Esophagus muscularis mucosa (tissue), 4 donors: ENCODE results near the gene SND1. TPM values are rescaled to one million over a fixed set of nuclear protein-coding genes. Genes with fewer than 3 reads are reported as not detected.
"Not testable (repeated sequence)": the region's sequence is repeated elsewhere in the genome, so short reads cannot be mapped to it uniquely, and the experiment has no call there.

Experiments used
- DNase-seq: peaks from one replicate; pipeline ENCODE4 v3.0.0-alpha.2; 2017; ENCODE audit errors: extremely low spot score
- H3K27ac ChIP-seq, 4 donors: fragments of 200-600 bp; sonication (generic); replicated peaks in 1 of 4; 1 replicate in 3 of 4; 2 replicates in 1 of 4; pipeline ENCODE4 v1.5.1; 2016 to 2019; ENCODE audit warnings: mild to moderate bottlenecking in 1 of 4
- H3K27me3 ChIP-seq, 4 donors: fragments of 200-600 bp; sonication (generic); one replicate each; pipeline versions ENCODE4 v1.5.1 to v1.6.0; 2016 to 2019
- H3K36me3 ChIP-seq, 4 donors: fragments of 200-600 bp; sonication (generic); one replicate each; pipeline ENCODE4 v1.5.1; 2016 to 2019
- H3K4me1 ChIP-seq, 4 donors: fragments of 200-600 bp; sonication (generic); one replicate each; pipeline ENCODE4 v1.5.1; 2016 to 2019
- H3K4me3 ChIP-seq, 4 donors: fragments of 200-600 bp; sonication (generic); 1 replicate in 2 of 4; 2 replicates in 2 of 4; pipeline ENCODE4 v1.5.1; 2016 to 2019; ENCODE audit warnings: mild to moderate bottlenecking in 4 of 4, moderate library complexity in 1 of 4
- H3K9me3 ChIP-seq, 4 donors: fragments of 200-600 bp; sonication (generic); 1 replicate in 3 of 4; 2 replicates in 1 of 4; pipeline ENCODE4 v1.5.1; 2016 to 2019
- EP300 ChIP-seq: sonication (generic); formaldehyde crosslinking; IDR thresholded peaks from one replicate; pipeline ENCODE4 v1.6.1; 2017; ENCODE audit warnings: antibody characterized with exemption
- POLR2A ChIP-seq: fragments of 450-650 bp; IDR thresholded peaks from one replicate; pipeline ENCODE4 v1.6.1; 2017; ENCODE audit warnings: antibody characterized with exemption, moderate library complexity, mild to moderate bottlenecking, low read depth
- POLR2AphosphoS5 ChIP-seq, 2 donors: sonication (generic); formaldehyde crosslinking; IDR thresholded peaks; one replicate each; pipeline ENCODE4 v1.6.1; 2017; ENCODE audit warnings: antibody characterized with exemption in 2 of 2
- WGBS: methylation state at CpG from one replicate; pipeline ENCODE4 v1.1.5; 2018; 5-methylcytosine and 5-hydroxymethylcytosine counted together
- intact Hi-C: fragments of 100-400 bp; cut with DNase I; formaldehyde crosslinking; loops from one replicate; pipeline ENCODE4 v1.15.1; 2023
- total RNA-seq, 4 donors: library from RNA; depleted of rRNA; stranded (reverse); fragments of >200 nt; gene quantifications; one replicate each; pipeline versions ENCODE4 v1.1.0 to v1.2.1, GENCODE V29; 2016
- TF ChIP-seq, protein P1 (sequence below), 3 experiments: fragments of 200-600 bp in 2 of 3; fragments of 450-650 bp in 1 of 3; sonication (generic) in 2 of 3; IDR thresholded peaks; one replicate each; pipeline ENCODE4 v1.5.1; 2017 to 2019; ENCODE audit warnings: antibody characterized with exemption in 3 of 3, mild to moderate bottlenecking in 2 of 3, moderate library complexity in 1 of 3

SND1 gene
- total RNA-seq, 4 donors from 2014 or later: 71.4 to 91.2 (median 81.3) TPM

DNA sequence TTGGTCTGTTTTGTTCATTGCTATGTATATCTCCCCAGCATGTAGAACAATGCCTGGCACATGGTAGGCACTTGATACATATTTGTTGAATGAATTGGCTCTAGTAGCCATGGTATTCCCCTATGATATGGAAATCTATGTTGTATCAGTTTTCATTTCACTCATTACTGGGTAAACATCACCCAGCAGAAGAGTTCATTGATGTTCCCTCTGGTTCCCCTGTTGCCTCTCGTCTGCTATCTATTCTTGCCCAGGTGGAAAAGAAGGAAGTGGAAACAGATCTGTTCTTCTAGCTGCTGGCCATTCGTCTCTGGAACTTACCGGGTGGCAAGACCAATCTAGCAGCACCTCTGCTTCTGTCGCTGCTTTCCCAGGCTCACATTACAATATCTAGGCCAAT, 307.8 kb downstream of the SND1 start:
- TF ChIP-seq POLR2A (no peak), EP300 (no peak)
- TF ChIP-seq, protein P1, sequence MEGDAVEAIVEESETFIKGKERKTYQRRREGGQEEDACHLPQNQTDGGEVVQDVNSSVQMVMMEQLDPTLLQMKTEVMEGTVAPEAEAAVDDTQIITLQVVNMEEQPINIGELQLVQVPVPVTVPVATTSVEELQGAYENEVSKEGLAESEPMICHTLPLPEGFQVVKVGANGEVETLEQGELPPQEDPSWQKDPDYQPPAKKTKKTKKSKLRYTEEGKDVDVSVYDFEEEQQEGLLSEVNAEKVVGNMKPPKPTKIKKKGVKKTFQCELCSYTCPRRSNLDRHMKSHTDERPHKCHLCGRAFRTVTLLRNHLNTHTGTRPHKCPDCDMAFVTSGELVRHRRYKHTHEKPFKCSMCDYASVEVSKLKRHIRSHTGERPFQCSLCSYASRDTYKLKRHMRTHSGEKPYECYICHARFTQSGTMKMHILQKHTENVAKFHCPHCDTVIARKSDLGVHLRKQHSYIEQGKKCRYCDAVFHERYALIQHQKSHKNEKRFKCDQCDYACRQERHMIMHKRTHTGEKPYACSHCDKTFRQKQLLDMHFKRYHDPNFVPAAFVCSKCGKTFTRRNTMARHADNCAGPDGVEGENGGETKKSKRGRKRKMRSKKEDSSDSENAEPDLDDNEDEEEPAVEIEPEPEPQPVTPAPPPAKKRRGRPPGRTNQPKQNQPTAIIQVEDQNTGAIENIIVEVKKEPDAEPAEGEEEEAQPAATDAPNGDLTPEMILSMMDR (IDR thresholded peaks at IDR 0.05): no peak
- 90% methylated on average over 4 of the region's 4 CpGs for WGBS
- no peaks in the 10 kb centered on the region for H3K36me3 ChIP-seq
- peaks cover 0 to under 1% (median under 1%) of the 10 kb centered on the region in 4 donors for H3K4me1 ChIP-seq
- no peak for DNase-seq
- no peak overlapping the region for H3K27ac ChIP-seq
- H3K4me3 ChIP-seq: no peak overlapping the region
- no peaks in the 10 kb centered on the region for H3K9me3 ChIP-seq
- intact Hi-C loops: no loop called here
- H3K27me3 ChIP-seq: no peaks in the 10 kb centered on the region

DNA sequence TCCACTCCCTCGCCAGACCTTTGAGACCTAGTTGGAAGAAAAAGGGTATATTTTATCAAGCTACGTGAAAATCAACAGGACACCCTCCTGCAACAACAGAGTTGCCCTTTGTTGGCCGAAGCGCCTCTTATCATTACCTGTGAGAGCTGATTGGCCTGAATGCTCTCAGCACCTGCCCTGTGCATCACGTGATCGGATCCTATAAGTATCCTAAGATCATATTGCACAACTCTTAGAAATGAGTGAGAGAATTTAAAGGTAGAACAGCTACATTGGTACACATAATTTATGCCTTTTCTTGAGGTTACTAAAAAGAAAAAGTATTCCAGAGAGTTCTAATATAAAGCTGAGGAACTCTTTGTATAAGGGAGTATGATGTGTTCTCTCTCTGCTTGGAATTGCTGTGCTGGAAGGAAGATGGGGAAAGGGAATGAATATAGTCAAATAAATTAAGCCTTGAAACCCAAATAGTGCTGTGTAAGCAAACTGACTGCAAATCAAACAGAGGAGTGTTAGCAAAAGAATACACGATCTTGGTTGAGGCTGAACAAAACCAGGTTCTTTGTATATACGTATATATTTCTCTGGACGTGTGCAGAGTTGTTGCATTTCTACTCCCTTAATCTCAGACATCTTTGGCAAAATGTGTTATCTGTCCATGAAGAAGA, 309.9 kb downstream of the SND1 start:
- WGBS: 92% methylated on average over 9 of the region's 9 CpGs
- Histone ChIP-seq H3K4me1 (no peaks in the 10 kb centered on the region), H3K9me3 (no peaks in the 10 kb centered on the region), H3K27ac (no peak overlapping the region), H3K27me3 (no peaks in the 10 kb centered on the region), H3K36me3 (no peaks in the 10 kb centered on the region), H3K4me3 (no peak overlapping the region)
- TF ChIP-seq POLR2AphosphoS5 (IDR thresholded peaks at IDR 0.05): no peak
- no peak for TF ChIP-seq EP300
- TF ChIP-seq, protein P1 (IDR thresholded peaks at IDR 0.05): no peak
- no peak for TF ChIP-seq POLR2A
- DNase-seq: no peak
- intact Hi-C loops: no loop called here

DNA sequence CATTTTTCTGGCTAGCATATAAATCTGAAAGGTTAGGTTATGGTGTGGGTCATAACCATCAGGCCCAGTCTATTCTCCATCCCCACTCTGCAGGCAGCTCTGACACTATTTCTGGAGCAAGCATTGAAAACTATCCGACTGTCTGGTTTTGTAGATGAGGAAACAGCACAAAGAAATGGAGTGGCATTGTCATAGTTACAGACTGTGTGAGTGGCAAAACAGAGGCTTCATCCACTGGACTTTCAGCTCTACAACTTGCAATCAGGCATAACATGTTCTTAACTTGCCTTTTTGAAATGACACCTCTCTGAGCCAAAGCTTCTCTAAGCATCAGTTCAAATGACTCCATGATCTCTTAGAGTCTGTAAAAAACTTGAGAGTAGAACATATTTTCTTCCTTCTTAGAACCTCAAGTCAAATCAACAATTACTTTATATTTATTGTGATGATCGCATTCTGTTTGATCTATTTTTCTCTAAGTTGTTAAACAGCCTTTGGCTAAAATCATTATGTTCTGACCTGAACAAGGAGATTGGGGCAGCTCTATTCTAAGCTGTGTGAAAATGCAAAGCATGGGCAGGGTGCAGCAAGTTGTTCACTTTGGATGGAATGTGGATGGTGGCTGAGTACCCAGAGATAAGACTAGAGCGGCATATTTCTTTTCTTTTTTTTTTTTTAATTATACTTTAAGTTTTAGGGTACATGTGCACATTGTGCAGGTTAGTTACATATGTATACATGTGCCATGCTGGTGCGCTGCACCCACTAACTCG, 310.8 kb downstream of the SND1 start:
- 97% methylated on average over 5 of the region's 5 CpGs for WGBS
- intact Hi-C loops: no loop called here
- no peaks in the 10 kb centered on the region for H3K27me3 ChIP-seq

DNA sequence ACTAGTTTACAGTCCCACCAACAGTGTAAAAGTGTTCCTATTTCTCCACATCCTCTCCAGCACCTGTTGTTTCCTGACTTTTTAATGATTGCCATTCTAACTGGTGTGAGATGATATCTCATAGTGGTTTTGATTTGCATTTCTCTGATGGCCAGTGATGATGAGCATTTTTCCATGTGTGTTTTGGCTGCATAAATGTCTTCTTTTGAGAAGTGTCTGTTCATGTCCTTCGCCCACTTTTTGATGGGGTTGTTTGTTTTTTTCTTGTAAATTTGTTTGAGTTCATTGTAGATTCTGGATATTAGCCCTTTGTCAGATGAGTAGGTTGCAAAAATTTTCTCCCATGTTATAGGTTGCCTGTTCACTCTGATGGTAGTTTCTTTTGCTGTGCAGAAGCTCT, 311.9 kb downstream of the SND1 start:
- H3K36me3 ChIP-seq, H3K9me3 ChIP-seq, DNase-seq, H3K4me1 ChIP-seq, H3K27me3 ChIP-seq, H3K27ac ChIP-seq, intact Hi-C loops, H3K4me3 ChIP-seq: not testable (repeated sequence)
- 88% methylated on average over 1 of the region's 1 CpG for WGBS

More for the DNA sequence above, 310.8 kb downstream of the SND1 start:
- no peak for DNase-seq
- H3K4me3 ChIP-seq: no peak overlapping the region
- TF ChIP-seq, protein P1 (IDR thresholded peaks at IDR 0.05): no peak
- TF ChIP-seq EP300 (no peak), POLR2A (no peak), POLR2AphosphoS5 (IDR thresholded peaks at IDR 0.05) (no peak)
- no peaks in the 10 kb centered on the region for H3K9me3 ChIP-seq
- no peaks in the 10 kb centered on the region for H3K4me1 ChIP-seq
- H3K27ac ChIP-seq: no peak overlapping the region
- H3K36me3 ChIP-seq: no peaks in the 10 kb centered on the region

DNA sequence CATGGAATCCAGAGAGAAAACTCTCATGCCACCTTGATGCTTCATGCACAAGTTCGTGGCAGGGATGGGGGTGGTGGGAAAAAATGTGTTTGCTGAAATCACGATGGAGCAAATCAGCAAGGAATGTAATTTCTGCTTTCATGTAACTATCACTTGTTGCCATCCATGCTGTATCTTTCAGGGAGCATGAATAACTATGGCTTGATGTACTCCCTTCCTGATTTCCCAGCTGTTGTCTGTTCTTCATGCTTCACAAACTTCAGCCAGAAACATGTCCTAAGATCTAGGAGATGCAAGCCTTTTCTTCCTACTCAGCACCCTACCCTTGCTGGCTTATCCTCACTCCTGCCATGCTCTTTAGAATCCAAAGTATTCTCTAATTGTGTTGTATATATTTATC, 315.3 kb downstream of the SND1 start:
- no peaks in the 10 kb centered on the region for H3K36me3 ChIP-seq
- no peak overlapping the region for H3K27ac ChIP-seq
- TF ChIP-seq, protein P1 (IDR thresholded peaks at IDR 0.05): no peak
- TF ChIP-seq POLR2AphosphoS5 (IDR thresholded peaks at IDR 0.05): no peak
- TF ChIP-seq POLR2A: no peak
- no peak for TF ChIP-seq EP300
- peaks cover 0 to 4% (median 0%) of the 10 kb centered on the region in 4 donors for H3K4me1 ChIP-seq
- intact Hi-C loops: no loop called here
- 83% methylated on average over 2 of the region's 2 CpGs for WGBS
- DNase-seq: no peak
- no peak overlapping the region for H3K4me3 ChIP-seq
- H3K9me3 ChIP-seq: no peaks in the 10 kb centered on the region
- H3K27me3 ChIP-seq: no peaks in the 10 kb centered on the region
